Keratinocyte (primary cell): Measurements from ENCODE around the gene PHF2. TPM values are rescaled to one million over a fixed set of nuclear protein-coding genes. Genes with fewer than 3 reads are reported as not detected.

Source experiments
- DNase-seq: peaks from one replicate; pipeline ENCODE4 v3.0.0-alpha.2; 2011; ENCODE audit warnings: low read depth, missing footprints, low spot score
- FAIRE-seq: peaks from 2 replicates; lab custom pipeline; 2011; peaks lifted over from hg19 to GRCh38; lab: Jason Lieb, UNC
- H2AFZ ChIP-seq: 2 replicates; pipeline ENCODE4 v1.6.0; 2012; ENCODE audit warnings: low read length, control low read depth, inconsistent platforms; ENCODE audit not compliant: control insufficient read depth
- H3K27ac ChIP-seq: 2 replicates; pipeline ENCODE4 v1.5.1; 2011; ENCODE audit warnings: low read length; ENCODE audit not compliant: control insufficient read depth, insufficient read depth
- H3K27me3 ChIP-seq: 3 replicates; pipeline ENCODE4 v1.6.0; 2011; ENCODE audit warnings: low read length; ENCODE audit not compliant: control insufficient read depth, insufficient read depth; ENCODE audit errors: extremely low read depth
- H3K36me3 ChIP-seq, 2 experiments: 2 replicates in 1 of 2; 3 replicates in 1 of 2; pipeline ENCODE4 v1.5.1; 2011; ENCODE audit warnings: low read length in 2 of 2, mild to moderate bottlenecking in 1 of 2; ENCODE audit not compliant: control insufficient read depth in 2 of 2, insufficient read depth in 2 of 2; ENCODE audit errors: extremely low read depth in 1 of 2
- H3K4me1 ChIP-seq: 3 replicates; pipeline ENCODE4 v1.5.1; 2011; ENCODE audit warnings: low read length; ENCODE audit not compliant: control insufficient read depth, insufficient read depth; ENCODE audit errors: extremely low read depth
- H3K4me2 ChIP-seq: 3 replicates; pipeline ENCODE4 v1.6.0; 2011; ENCODE audit warnings: low read depth, low read length; ENCODE audit not compliant: control insufficient read depth, insufficient read depth; ENCODE audit errors: extremely low read depth
- H3K4me3 ChIP-seq, 3 experiments: fragments of 200-600 bp in 1 of 3; sonication (generic) in 1 of 3; 2 replicates in 2 of 3; 3 replicates in 1 of 3; pipeline ENCODE4 v1.5.1; 2011 to 2016; ENCODE audit warnings: low read length in 3 of 3, mild to moderate bottlenecking in 3 of 3, control low read depth in 2 of 3, inconsistent platforms in 1 of 3, low read depth in 1 of 3, mixed read lengths in 1 of 3, mixed run types in 1 of 3, moderate library complexity in 1 of 3; ENCODE audit not compliant: control insufficient read depth in 2 of 3, insufficient read depth in 2 of 3; ENCODE audit errors: extremely low read depth in 1 of 3
- H3K79me2 ChIP-seq: 2 replicates; pipeline ENCODE4 v1.6.0; 2012; ENCODE audit warnings: low read length; ENCODE audit not compliant: control insufficient read depth, insufficient read depth
- H3K9ac ChIP-seq: 3 replicates; pipeline ENCODE4 v1.6.0; 2011; ENCODE audit warnings: low read length; ENCODE audit not compliant: control insufficient read depth, insufficient read depth; ENCODE audit errors: extremely low read depth
- H3K9me1 ChIP-seq: 3 replicates; pipeline ENCODE4 v1.6.0; 2011; ENCODE audit warnings: low read length; ENCODE audit not compliant: control insufficient read depth, insufficient read depth; ENCODE audit errors: extremely low read depth
- H3K9me3 ChIP-seq: 2 replicates; pipeline ENCODE4 v1.5.1; 2012; ENCODE audit warnings: low read depth, low read length; ENCODE audit not compliant: control insufficient read depth
- H4K20me1 ChIP-seq: 3 replicates; pipeline ENCODE4 v1.6.0; 2011; ENCODE audit warnings: low read length; ENCODE audit not compliant: control insufficient read depth, insufficient read depth; ENCODE audit errors: extremely low read depth
- CTCF ChIP-seq, 3 experiments: IDR thresholded peaks in 1 of 3; conservative IDR thresholded peaks in 1 of 3; optimal IDR thresholded peaks in 1 of 3; 2 replicates in 2 of 3; 3 replicates in 1 of 3; pipeline versions ENCODE3 to v1.5.1; 2011; ENCODE audit warnings: low read length in 3 of 3, mild to moderate bottlenecking in 3 of 3, moderate library complexity in 2 of 3, control low read depth in 1 of 3, inconsistent platforms in 1 of 3; ENCODE audit not compliant: insufficient read depth in 2 of 3; ENCODE audit errors: extremely low read depth in 1 of 3
- EZH2 ChIP-seq: IDR thresholded peaks from one replicate; pipeline ENCODE4 v1.6.1; 2012; ENCODE audit warnings: inconsistent platforms, mild to moderate bottlenecking, low read length, moderate library complexity
- dilution Hi-C: fragments of 300-500 bp; cut with MboI; formaldehyde crosslinking; loops from one replicate; pipeline ENCODE4 v1.7.0; 2020; ENCODE audit warnings: low sequenced_read_pairs; ENCODE audit not compliant: extremely low pct_ligation_motif_present
- polyA plus RNA-seq, 5 experiments: library from polyadenylated mRNA; depleted of rRNA in 3 of 5; stranded (reverse) in 3 of 5; stranded (forward) in 1 of 5; unstranded in 1 of 5; fragments of >200 nt; gene quantifications; 1 replicate in 1 of 5; 2 replicates in 3 of 5; 3 replicates in 1 of 5; pipeline versions ENCODE4 v1.2.1 to v1.2.3, GENCODE V29; 2011 to 2012; ENCODE audit warnings: missing spikeins in 2 of 5, low read depth in 1 of 5, low replicate concordance in 1 of 5

PHF2 gene
- polyA plus RNA-seq, 1 donor (not counting 4 experiments of a cell fraction or from before 2014, with no cell fraction given), result 5.1 TPM

DNA sequence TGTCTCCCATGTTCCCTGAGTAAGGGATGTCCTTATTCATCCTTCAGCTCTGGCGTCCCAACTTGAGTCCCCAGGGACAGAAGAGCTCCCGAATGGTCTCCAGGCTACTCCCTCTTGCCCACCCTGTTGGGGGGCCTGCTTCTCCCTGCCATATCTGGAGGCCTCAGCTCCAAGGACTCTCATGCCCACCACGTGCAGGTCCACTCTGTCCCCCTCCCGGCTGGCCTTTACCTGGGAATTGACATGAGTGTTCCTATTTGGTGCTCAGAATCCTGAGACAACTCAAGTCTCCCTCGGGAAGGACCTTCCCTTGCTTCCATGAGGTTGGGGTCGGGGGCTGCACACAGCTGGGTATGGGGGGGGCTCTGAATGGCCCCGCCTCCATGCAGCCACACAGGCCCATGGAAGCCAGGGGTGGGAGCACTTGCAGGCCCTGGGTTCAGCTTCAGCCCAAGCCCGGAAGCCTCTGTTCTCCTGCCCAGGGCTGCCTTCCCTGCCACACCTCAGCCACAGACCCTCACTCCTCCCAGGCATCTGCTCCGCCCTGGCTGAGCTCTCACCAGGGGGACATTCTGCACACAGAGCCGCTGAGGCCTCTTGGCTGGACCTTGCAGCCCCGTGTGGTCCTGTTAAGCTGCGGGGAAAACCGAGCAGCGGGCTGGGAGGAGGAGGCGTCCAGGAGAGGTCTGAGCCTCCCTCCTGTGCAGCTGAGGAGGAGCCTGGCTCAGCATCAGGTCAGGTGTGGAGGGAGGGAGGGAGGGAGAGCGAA is 121.9 kb downstream of the PHF2 start:
- H3K4me1 ChIP-seq, result no peaks in the 10 kb centered on the region
- TF ChIP-seq EZH2 (no peak), CTCF (optimal IDR thresholded peaks at IDR 0.05 in 1 of 3, IDR thresholded peaks at IDR 0.05 in 1 of 3, conservative IDR thresholded peaks at IDR 0.05 in 1 of 3; ENCODE audit: extremely low read depth in 1 of 3, insufficient read depth in 2 of 3, low read length in 3 of 3) (no peak)
- H3K79me2 ChIP-seq, result no peaks in the 10 kb centered on the region
- H3K27me3 ChIP-seq, result no peaks in the 10 kb centered on the region
- DNase-seq, result no peak
- H3K9me1 ChIP-seq, result no peaks in the 10 kb centered on the region
- no peak overlapping the region for H3K9ac ChIP-seq
- no peak overlapping the region for H3K27ac ChIP-seq
- no peak overlapping the region for H3K4me2 ChIP-seq
- H4K20me1 ChIP-seq, result no peaks in the 10 kb centered on the region
- no peaks in the 10 kb centered on the region for H3K36me3 ChIP-seq
- H3K4me3 ChIP-seq, result no peak overlapping the region
- dilution Hi-C loops, result loop anchor here (25.0 kb wide), 1 partner anchor 289 kb away; no protein-coding TSS in a partner anchor
- no peak for FAIRE-seq
- no peaks in the 10 kb centered on the region for H3K9me3 ChIP-seq
- no peak overlapping the region for H2AFZ ChIP-seq

DNA sequence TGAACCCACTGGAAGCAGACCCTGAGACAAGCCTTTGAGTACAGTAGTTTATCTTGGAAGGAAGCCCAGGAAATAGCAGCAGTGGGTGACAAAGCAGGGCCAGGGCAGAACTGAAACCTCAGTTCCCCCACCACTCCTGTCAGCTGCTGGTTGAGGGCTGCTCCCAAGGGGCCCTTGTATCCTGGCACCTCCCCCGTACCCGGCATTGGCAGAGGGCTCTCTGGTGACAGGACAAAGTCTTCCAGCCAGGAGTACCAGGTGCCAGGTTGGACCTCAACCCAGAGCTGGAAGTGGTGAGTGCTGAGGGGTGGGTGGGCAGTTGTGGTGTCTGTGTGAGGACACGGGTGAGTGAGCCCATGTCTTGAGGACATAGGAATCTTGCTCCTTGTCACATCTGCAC is 123.3 kb downstream of the PHF2 start:
- TF ChIP-seq EZH2 (no peak), CTCF (optimal IDR thresholded peaks at IDR 0.05 in 1 of 3, IDR thresholded peaks at IDR 0.05 in 1 of 3, conservative IDR thresholded peaks at IDR 0.05 in 1 of 3; ENCODE audit: extremely low read depth in 1 of 3, insufficient read depth in 2 of 3, low read length in 3 of 3) (no peak)
- no peaks in the 10 kb centered on the region for H3K4me1 ChIP-seq
- no peaks in the 10 kb centered on the region for H3K36me3 ChIP-seq
- H3K9ac ChIP-seq, result no peak overlapping the region
- no peaks in the 10 kb centered on the region for H3K9me3 ChIP-seq
- H3K4me3 ChIP-seq, result no peak overlapping the region
- DNase-seq, result no peak
- H2AFZ ChIP-seq, result no peak overlapping the region
- H3K9me1 ChIP-seq, result no peaks in the 10 kb centered on the region
- H3K79me2 ChIP-seq, result no peaks in the 10 kb centered on the region
- no peak for FAIRE-seq
- H3K27ac ChIP-seq, result no peak overlapping the region
- H3K27me3 ChIP-seq, result no peaks in the 10 kb centered on the region
- H4K20me1 ChIP-seq, result no peaks in the 10 kb centered on the region
- no peak overlapping the region for H3K4me2 ChIP-seq
- dilution Hi-C loops, result loop anchor here (25.0 kb wide), 1 partner anchor 288 kb away; no protein-coding TSS in a partner anchor
